Hepatocyte (in vitro differentiated cells): ENCODE results near the gene CRACR2A. TPM values are rescaled to one million over a fixed set of nuclear protein-coding genes. Genes with fewer than 3 reads are reported as not detected.

Experiments
- DNase-seq: peaks from one replicate; pipeline ENCODE4 v3.0.0-alpha.2; 2016; ENCODE audit warnings: low spot score
- H2AFZ ChIP-seq: fragments of 200-600 bp; sonication (generic); 2 replicates; pipeline ENCODE4 v1.6.0; 2016; ENCODE audit warnings: antibody characterized with exemption, mild to moderate bottlenecking
- H3K27ac ChIP-seq: fragments of 200-600 bp; sonication (generic); 2 replicates; pipeline ENCODE4 v1.5.1; 2016; ENCODE audit warnings: mild to moderate bottlenecking
- H3K27me3 ChIP-seq: fragments of 200-600 bp; sonication (generic); 2 replicates; pipeline ENCODE4 v1.6.1; 2016
- H3K36me3 ChIP-seq: fragments of 200-600 bp; sonication (generic); replicated peaks from 2 replicates; pipeline ENCODE4 v1.5.1; 2016; ENCODE audit warnings: low read depth; ENCODE audit not compliant: insufficient read depth
- H3K4me1 ChIP-seq: fragments of 200-600 bp; sonication (generic); 2 replicates; pipeline ENCODE4 v1.5.1; 2016; ENCODE audit warnings: mild to moderate bottlenecking, moderate library complexity; ENCODE audit not compliant: insufficient read depth
- H3K4me2 ChIP-seq: fragments of 200-600 bp; sonication (generic); 2 replicates; pipeline ENCODE4 v1.6.0; 2016
- H3K4me3 ChIP-seq: fragments of 200-600 bp; sonication (generic); 2 replicates; pipeline ENCODE4 v1.5.1; 2016; ENCODE audit warnings: mild to moderate bottlenecking
- H3K79me2 ChIP-seq: fragments of 200-600 bp; sonication (generic); 2 replicates; pipeline ENCODE4 v1.6.0; 2017; ENCODE audit warnings: mild to moderate bottlenecking
- H3K9me2 ChIP-seq: fragments of 200-600 bp; sonication (generic); replicated peaks from 2 replicates; pipeline ENCODE4 v1.6.0; 2017; ENCODE audit warnings: mild to moderate bottlenecking; ENCODE audit not compliant: insufficient read depth
- H3K9me3 ChIP-seq: fragments of 200-600 bp; sonication (generic); 2 replicates; pipeline ENCODE4 v1.5.1; 2016; ENCODE audit warnings: low read depth, mild to moderate bottlenecking
- H4K20me1 ChIP-seq: fragments of 200-600 bp; sonication (generic); 2 replicates; pipeline ENCODE4 v1.6.0; 2016; ENCODE audit warnings: mild to moderate bottlenecking; ENCODE audit not compliant: insufficient read depth, poor library complexity, severe bottlenecking
- EZH2 ChIP-seq: fragments of 200-600 bp; sonication (generic); IDR thresholded peaks from 2 replicates; pipeline ENCODE4 v1.6.1; 2016; ENCODE audit warnings: antibody characterized with exemption, mild to moderate bottlenecking, borderline replicate concordance
- EZH2phosphoT487 ChIP-seq: fragments of 200-600 bp; sonication (generic); IDR thresholded peaks from one replicate; pipeline ENCODE4 v1.6.1; 2018; ENCODE audit warnings: antibody characterized with exemption, mild to moderate bottlenecking, low read depth, moderate library complexity; ENCODE audit not compliant: unreplicated experiment, severe bottlenecking
- WGBS: methylation state at CpG from one replicate; pipeline ENCODE4 v1.1.6; 2016; ENCODE audit warnings: low lambda C conversion rate; ENCODE audit errors: missing lambda C conversion rate; 5-methylcytosine and 5-hydroxymethylcytosine counted together
- polyA plus RNA-seq: library from polyadenylated mRNA; unstranded; fragments of >200 nt; fragmentation: Nextera tagmentation; extraction: Ambion mirVana; gene quantifications from 2 replicates; pipeline ENCODE4 v1.2.1, GENCODE V29; 2016
- total RNA-seq: library from RNA; depleted of rRNA; stranded (reverse); fragments of >200 nt; gene quantifications from 2 replicates; pipeline ENCODE4 v1.2.3, GENCODE V29; 2014
- TF ChIP-seq, protein P1 (sequence below): fragments of 200-600 bp; sonication (generic); IDR thresholded peaks from 2 replicates; pipeline ENCODE4 v1.5.1; 2016; ENCODE audit warnings: antibody characterized with exemption, mild to moderate bottlenecking; ENCODE audit not compliant: poor library complexity

The CRACR2A gene
- total and polyA plus RNA-seq, 2 experiments from 2014 or later, result 0.30 to 0.80 TPM

DNA sequence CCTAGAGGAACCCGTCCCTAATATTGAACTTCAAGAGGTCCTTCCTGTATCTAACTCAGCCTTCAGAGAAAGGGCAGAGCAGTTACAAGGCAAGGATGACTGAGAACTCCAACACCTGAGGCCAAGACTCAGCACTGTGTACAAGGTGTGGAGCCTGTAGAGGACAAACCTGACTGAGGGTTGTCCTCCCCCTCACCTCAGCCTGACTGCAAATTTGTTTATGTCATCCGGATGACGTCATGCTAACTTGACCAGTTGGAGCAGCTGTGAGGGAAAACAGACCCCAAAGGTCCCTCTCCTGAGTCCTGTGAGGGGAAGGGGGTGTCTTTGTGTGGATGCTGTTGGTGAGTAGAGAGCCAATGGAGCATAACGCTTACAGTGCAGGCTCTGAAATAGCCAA lies 4.3 kb downstream of the CRACR2A start:
- H4K20me1 ChIP-seq, result no peaks in the 10 kb centered on the region
- no peak for TF ChIP-seq EZH2
- TF ChIP-seq, protein P1, sequence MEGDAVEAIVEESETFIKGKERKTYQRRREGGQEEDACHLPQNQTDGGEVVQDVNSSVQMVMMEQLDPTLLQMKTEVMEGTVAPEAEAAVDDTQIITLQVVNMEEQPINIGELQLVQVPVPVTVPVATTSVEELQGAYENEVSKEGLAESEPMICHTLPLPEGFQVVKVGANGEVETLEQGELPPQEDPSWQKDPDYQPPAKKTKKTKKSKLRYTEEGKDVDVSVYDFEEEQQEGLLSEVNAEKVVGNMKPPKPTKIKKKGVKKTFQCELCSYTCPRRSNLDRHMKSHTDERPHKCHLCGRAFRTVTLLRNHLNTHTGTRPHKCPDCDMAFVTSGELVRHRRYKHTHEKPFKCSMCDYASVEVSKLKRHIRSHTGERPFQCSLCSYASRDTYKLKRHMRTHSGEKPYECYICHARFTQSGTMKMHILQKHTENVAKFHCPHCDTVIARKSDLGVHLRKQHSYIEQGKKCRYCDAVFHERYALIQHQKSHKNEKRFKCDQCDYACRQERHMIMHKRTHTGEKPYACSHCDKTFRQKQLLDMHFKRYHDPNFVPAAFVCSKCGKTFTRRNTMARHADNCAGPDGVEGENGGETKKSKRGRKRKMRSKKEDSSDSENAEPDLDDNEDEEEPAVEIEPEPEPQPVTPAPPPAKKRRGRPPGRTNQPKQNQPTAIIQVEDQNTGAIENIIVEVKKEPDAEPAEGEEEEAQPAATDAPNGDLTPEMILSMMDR, result no peak
- no peak for TF ChIP-seq EZH2phosphoT487
- WGBS, result 65% methylated on average over 4 of the region's 4 CpGs
- no peaks in the 10 kb centered on the region for H3K79me2 ChIP-seq
- H3K9me3 ChIP-seq, result no peaks in the 10 kb centered on the region
- H3K4me1 ChIP-seq, result peaks cover 6% of the 10 kb centered on the region
- no peaks in the 10 kb centered on the region for H3K36me3 ChIP-seq
- DNase-seq, result no peak
- no peak overlapping the region for H2AFZ ChIP-seq
- H3K4me3 ChIP-seq, result no peak overlapping the region
- H3K27ac ChIP-seq, result no peak overlapping the region
- no peaks in the 10 kb centered on the region for H3K9me2 ChIP-seq
- H3K4me2 ChIP-seq, result no peak overlapping the region
- no peaks in the 10 kb centered on the region for H3K27me3 ChIP-seq

DNA sequence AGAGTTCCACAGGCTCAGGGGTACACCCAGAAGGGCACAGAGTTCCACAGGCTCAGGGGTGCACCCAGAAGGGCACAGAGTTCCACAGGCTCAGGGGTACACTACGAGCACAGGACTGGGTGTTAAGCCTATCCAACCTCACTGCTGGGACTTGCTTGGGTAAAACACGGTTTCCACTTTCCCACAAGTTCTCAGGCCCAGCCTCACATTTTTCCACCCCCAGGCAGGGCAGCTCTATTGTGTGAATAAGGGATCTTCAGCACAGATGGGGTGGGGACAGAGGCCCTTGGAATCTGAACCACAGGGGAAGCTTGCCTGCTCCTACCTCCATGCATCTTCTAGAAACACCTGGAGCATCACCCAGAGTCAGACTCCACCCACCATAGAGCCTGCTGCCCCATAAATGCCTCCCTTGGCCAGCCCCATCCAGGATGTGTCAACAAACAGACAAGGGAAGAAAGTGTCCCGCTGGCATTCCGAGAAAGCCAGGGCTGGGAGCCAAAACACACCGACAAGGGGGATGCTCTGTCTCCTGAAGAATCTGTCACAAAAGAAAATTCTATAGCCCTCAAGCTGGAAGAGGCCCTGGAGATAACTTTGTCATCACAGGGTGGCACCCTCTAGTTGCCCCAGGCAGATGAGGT lies 4.8 kb downstream of the CRACR2A start:
- DNase-seq, result no peak

DNA sequence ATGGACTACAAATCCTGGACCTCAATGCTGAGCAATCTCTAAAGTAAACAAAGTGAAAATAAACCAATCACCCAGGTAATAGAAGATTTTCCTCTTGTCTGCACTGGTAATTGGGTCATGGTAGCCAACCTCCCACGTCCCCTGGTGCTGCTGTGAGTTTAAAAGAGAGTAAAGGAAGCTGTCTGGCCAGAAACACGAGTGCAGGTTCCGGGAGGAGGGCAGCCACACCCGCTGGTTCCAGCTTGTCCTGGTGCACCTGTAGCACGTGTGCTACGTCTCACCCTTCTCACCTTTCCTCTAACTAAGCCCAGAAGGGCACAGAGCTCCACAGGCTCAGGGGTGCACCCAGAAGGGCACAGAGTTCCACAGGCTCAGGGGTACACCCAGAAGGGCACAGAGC lies 5.4 kb downstream of the CRACR2A start:
- no peaks in the 10 kb centered on the region for H3K36me3 ChIP-seq
- H4K20me1 ChIP-seq, result no peaks in the 10 kb centered on the region
- no peaks in the 10 kb centered on the region for H3K9me2 ChIP-seq
- H3K27me3 ChIP-seq, result no peaks in the 10 kb centered on the region
- H2AFZ ChIP-seq, result no peak overlapping the region
- no peaks in the 10 kb centered on the region for H3K79me2 ChIP-seq
- 83% methylated on average over 6 of the region's 6 CpGs for WGBS
- no peak overlapping the region for H3K4me3 ChIP-seq
- H3K9me3 ChIP-seq, result no peaks in the 10 kb centered on the region
- DNase-seq, result no peak
- H3K27ac ChIP-seq, result no peak overlapping the region
- H3K4me2 ChIP-seq, result no peak overlapping the region
- TF ChIP-seq, protein P1, result no peak
- TF ChIP-seq EZH2, result no peak
- no peaks in the 10 kb centered on the region for H3K4me1 ChIP-seq

More for the DNA sequence above, 4.8 kb downstream of the CRACR2A start:
- no peaks in the 10 kb centered on the region for H3K36me3 ChIP-seq
- no peaks in the 10 kb centered on the region for H4K20me1 ChIP-seq
- no peaks in the 10 kb centered on the region for H3K27me3 ChIP-seq
- H3K9me2 ChIP-seq, result no peaks in the 10 kb centered on the region
- H3K27ac ChIP-seq, result no peak overlapping the region
- no peak overlapping the region for H3K4me3 ChIP-seq
- no peaks in the 10 kb centered on the region for H3K9me3 ChIP-seq
- peaks cover under 1% of the 10 kb centered on the region for H3K4me1 ChIP-seq
- H3K79me2 ChIP-seq, result no peaks in the 10 kb centered on the region
- TF ChIP-seq, protein P1, result no peak
- TF ChIP-seq EZH2phosphoT487 (no peak), EZH2 (no peak)
- H3K4me2 ChIP-seq, result no peak overlapping the region
- 77% methylated on average over 5 of the region's 5 CpGs for WGBS
- H2AFZ ChIP-seq, result no peak overlapping the region

DNA sequence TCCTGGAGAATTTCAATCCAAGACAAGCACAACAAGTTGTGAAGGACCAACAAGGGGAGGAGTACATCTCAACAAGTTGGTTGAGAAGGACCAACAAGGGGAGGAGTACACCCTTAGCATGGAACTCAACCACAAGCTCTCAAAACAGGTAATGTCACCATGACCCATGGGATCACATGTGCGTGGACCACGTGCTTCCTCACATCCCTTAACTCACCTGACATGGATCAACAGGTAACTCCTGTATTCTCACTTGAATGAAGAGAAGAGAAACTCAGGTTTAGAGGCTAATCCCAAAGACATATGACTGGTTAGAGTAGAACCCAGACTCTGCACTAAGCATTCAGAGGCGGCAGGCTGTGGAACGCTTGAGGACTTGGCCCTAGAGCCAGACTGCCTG lies 6.2 kb downstream of the CRACR2A start:
- Histone ChIP-seq H3K36me3 (no peaks in the 10 kb centered on the region), H2AFZ (no peak overlapping the region), H3K9me3 (no peaks in the 10 kb centered on the region), H3K79me2 (no peaks in the 10 kb centered on the region), H3K27me3 (no peaks in the 10 kb centered on the region), H3K9me2 (no peaks in the 10 kb centered on the region), H3K4me1 (no peaks in the 10 kb centered on the region), H4K20me1 (no peaks in the 10 kb centered on the region), H3K4me3 (no peak overlapping the region), H3K27ac (no peak overlapping the region), H3K4me2 (no peak overlapping the region)
- WGBS, result 95% methylated on average over 4 of the region's 4 CpGs
- no peak for DNase-seq
- no peak for TF ChIP-seq EZH2
- TF ChIP-seq, protein P1, result no peak
- TF ChIP-seq EZH2phosphoT487, result no peak
